Right atrium auricular region (tissue), 2 donors: ENCODE results near the gene IL5RA. TPM values are rescaled to one million over a fixed set of nuclear protein-coding genes. Genes with fewer than 3 reads are reported as not detected.

Experiments used
- DNase-seq: peaks from one replicate; pipeline ENCODE4 v3.0.0-alpha.2; 2019; ENCODE audit warnings: low spot score
- H3K27ac ChIP-seq, 2 donors: fragments of 200-600 bp; sonication (generic); 1 replicate in 1 of 2; 2 replicates in 1 of 2; pipeline ENCODE4 v1.5.1; 2016 to 2019
- H3K27me3 ChIP-seq, 2 donors: fragments of 200-600 bp; sonication (generic); one replicate each; pipeline versions ENCODE4 v1.5.1 to v1.6.0; 2017 to 2019
- H3K36me3 ChIP-seq: fragments of 200-600 bp; sonication (generic); one replicate; pipeline ENCODE4 v1.5.1; 2016
- H3K4me1 ChIP-seq, 2 donors: fragments of 200-600 bp; sonication (generic); one replicate each; pipeline versions ENCODE4 v1.5.1 to v1.6.0; 2017 to 2019
- H3K4me3 ChIP-seq, 2 donors: fragments of 200-600 bp; sonication (generic); 1 replicate in 1 of 2; 2 replicates in 1 of 2; pipeline ENCODE4 v1.5.1; 2017 to 2019; ENCODE audit warnings: mild to moderate bottlenecking in 1 of 2, moderate library complexity in 1 of 2
- H3K9me3 ChIP-seq, 2 donors: fragments of 200-600 bp; sonication (generic); one replicate each; pipeline ENCODE4 v1.5.1; 2019
- CTCF ChIP-seq, 2 donors: fragments of 200-600 bp; sonication (generic); IDR thresholded peaks; one replicate each; pipeline ENCODE4 v1.5.1; 2019; ENCODE audit warnings: antibody characterized with exemption in 2 of 2
- total RNA-seq, 2 donors: library from RNA; depleted of rRNA; stranded (reverse); fragments of >200 nt; gene quantifications; one replicate each; pipeline ENCODE4 v1.1.0, GENCODE V29; 2016

The IL5RA gene
- total RNA-seq, 2 donors from 2014 or later, result 0.51 to 2.6 TPM

DNA sequence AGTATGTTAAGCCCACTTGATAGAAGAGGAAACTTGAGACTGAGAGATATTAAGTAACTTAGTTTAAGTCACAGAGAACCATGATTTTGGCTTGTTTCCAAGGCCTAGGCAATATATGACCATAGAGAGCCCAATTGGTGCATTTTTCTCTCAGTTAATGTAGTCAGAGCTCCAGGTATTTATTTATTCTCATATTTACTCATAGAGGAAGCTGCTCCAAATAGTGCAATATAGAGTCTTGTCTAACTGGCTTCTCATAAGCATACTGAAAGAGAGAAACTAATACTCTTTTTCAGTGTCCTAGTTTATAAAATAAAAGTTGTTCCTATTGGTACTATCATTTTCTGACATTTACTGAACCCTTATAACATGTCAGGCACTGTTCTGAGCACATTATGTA lies 31.8 kb upstream of the IL5RA start:
- H3K27ac ChIP-seq, result no peak overlapping the region
- no peaks in the 10 kb centered on the region for H3K9me3 ChIP-seq
- H3K27me3 ChIP-seq, result no peaks in the 10 kb centered on the region
- peaks cover 68% of the 10 kb centered on the region for H3K36me3 ChIP-seq
- H3K4me1 ChIP-seq, result no peaks in the 10 kb centered on the region
- no peak for DNase-seq
- TF ChIP-seq CTCF (IDR thresholded peaks at IDR 0.05), result no peak
- H3K4me3 ChIP-seq, result no peak overlapping the region

DNA sequence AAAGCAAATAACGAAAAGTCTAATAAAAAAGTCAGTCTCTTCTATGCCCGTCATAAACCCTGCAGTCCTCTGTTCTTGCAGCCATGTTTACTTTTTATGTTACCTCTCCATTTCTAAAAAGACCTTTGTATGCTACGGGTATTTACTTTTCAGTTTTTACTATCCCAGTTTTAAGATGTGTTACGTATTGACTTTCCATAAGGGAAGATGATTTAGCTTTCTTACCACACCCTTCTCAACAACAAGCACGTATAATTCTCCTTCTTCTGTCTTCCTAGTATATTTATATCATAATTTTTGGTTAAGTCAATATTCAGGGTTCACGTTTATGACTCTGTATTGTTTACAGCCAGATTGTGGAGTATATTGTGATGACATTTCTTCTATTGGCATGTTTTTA lies 27.4 kb upstream of the IL5RA start:
- TF ChIP-seq CTCF (IDR thresholded peaks at IDR 0.05), result no peak
- H3K9me3 ChIP-seq, result no peaks in the 10 kb centered on the region
- H3K27ac ChIP-seq, result no peak overlapping the region
- H3K27me3 ChIP-seq, result no peaks in the 10 kb centered on the region
- H3K4me3 ChIP-seq, result no peak overlapping the region
- DNase-seq, result no peak
- peaks cover 53% of the 10 kb centered on the region for H3K36me3 ChIP-seq
- H3K4me1 ChIP-seq, result no peaks in the 10 kb centered on the region

DNA sequence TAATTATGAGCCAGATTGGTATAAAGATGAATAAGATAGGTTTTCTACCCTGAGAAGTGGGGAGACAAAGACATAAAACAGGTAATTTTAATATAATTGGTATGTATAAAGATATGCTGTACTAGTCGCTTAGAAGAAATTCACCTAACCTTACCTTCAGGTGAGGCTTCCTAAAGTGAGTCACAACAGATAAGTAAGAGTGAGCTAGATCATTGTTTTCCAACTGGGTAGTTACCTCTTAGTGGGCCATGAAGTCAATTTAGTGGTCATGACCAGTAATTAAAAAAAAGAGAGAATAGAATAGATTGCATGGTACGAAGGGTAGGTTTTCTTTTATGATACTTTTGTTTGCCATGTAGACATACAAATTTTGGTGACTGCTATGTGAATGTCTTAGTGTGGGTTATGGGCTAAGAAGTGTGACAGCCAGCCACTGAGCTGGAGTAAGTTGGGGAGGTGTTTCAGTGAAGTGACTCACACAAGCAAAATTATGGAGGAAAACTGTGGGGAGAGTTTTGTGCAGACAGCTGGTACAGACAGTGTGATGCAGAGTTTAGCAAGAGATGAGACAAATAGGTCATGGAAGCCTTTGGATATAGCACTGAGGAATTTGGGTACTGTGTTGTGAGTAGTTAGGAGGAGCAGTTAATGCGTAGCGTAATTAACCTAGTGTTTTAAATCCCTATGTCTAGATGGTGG lies 24.7 kb upstream of the IL5RA start:
- H3K9me3 ChIP-seq, result no peaks in the 10 kb centered on the region
- H3K4me1 ChIP-seq, result no peaks in the 10 kb centered on the region
- no peaks in the 10 kb centered on the region for H3K27me3 ChIP-seq
- no peak for TF ChIP-seq CTCF (IDR thresholded peaks at IDR 0.05)
- peaks cover 48% of the 10 kb centered on the region for H3K36me3 ChIP-seq
- H3K4me3 ChIP-seq, result no peak overlapping the region
- no peak overlapping the region for H3K27ac ChIP-seq
- no peak for DNase-seq

DNA sequence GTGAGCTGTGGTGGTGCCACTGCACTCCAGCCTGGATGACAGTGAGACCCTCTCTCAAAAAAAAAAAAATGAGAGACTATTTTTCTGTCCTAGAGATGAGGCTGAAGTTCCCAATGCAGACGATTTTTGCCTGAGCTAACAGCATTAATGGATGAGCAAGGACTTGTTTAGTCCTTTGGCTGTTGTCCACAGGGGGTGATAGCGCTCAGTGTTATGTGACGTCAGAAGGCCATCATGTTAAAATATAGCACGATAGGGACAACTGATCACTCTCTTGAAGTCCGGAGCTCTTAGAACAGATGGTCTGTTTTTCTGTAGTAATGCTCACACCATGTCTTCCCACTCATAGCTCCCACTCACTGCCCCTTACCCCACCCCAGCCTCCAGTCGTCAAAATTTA lies 23.3 kb upstream of the IL5RA start:
- no peak for TF ChIP-seq CTCF (IDR thresholded peaks at IDR 0.05)

DNA sequence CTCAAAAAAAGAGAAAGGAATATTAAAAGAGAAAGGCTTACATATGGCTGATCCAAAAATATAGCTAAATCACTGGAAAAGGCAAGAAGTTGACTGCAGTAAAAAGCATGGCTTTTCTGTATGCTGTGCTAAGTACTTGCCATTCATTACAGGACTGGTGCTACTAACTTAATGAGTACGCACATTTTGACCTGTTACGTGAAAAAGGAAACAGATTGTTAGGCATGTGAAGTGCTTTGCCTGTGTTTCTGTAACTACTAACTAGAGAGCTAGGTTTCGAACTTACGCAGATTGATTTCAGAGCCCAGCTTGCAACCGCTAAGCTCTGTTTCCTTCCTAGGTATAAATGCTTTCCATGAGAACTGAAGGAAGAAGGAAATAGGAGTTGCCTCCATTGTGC lies 19.4 kb upstream of the IL5RA start:
- no peak overlapping the region for H3K27ac ChIP-seq
- no peak overlapping the region for H3K4me3 ChIP-seq
- no peaks in the 10 kb centered on the region for H3K9me3 ChIP-seq
- peaks cover 26% of the 10 kb centered on the region for H3K36me3 ChIP-seq
- peaks cover 0 to 28% of the 10 kb centered on the region in 2 donors for H3K4me1 ChIP-seq
- no peaks in the 10 kb centered on the region for H3K27me3 ChIP-seq
- no peak for DNase-seq
- TF ChIP-seq CTCF (IDR thresholded peaks at IDR 0.05), result no peak

More for the DNA sequence above, 23.3 kb upstream of the IL5RA start:
- Histone ChIP-seq H3K4me3 (no peak overlapping the region), H3K9me3 (no peaks in the 10 kb centered on the region), H3K27ac (no peak overlapping the region), H3K36me3 (peaks cover 46% of the 10 kb centered on the region), H3K4me1 (peaks cover 0 to 12% of the 10 kb centered on the region in 2 donors), H3K27me3 (no peaks in the 10 kb centered on the region)
- no peak for DNase-seq
